Osteoblast (primary cell): Measurements from ENCODE around the gene TEX2. TPM values are rescaled to one million over a fixed set of nuclear protein-coding genes. Genes with fewer than 3 reads are reported as not detected.

Experiments
- DNase-seq: peaks from one replicate; pipeline ENCODE4 v3.0.0; 2011; ENCODE audit warnings: low spot score, mixed read lengths; ENCODE audit not compliant: insufficient read length; ENCODE audit errors: missing footprints
- H2AFZ ChIP-seq: 2 replicates; pipeline ENCODE4 v1.6.0; 2011; ENCODE audit warnings: mild to moderate bottlenecking, low read length
- H3K27ac ChIP-seq: 2 replicates; pipeline ENCODE4 v1.5.1; 2011; ENCODE audit warnings: mild to moderate bottlenecking, low read depth, low read length, moderate library complexity
- H3K27me3 ChIP-seq: 2 replicates; pipeline ENCODE4 v1.6.0; 2012; ENCODE audit warnings: mild to moderate bottlenecking, control low read depth, inconsistent platforms, low read length, moderate library complexity; ENCODE audit not compliant: insufficient read depth
- H3K36me3 ChIP-seq: 2 replicates; pipeline ENCODE4 v1.5.1; 2011; ENCODE audit warnings: mild to moderate bottlenecking, low read length, control low read depth, moderate library complexity; ENCODE audit not compliant: insufficient read depth
- H3K4me1 ChIP-seq: 2 replicates; pipeline ENCODE4 v1.5.1; 2011; ENCODE audit warnings: mild to moderate bottlenecking, low read length, control low read depth, moderate library complexity; ENCODE audit not compliant: insufficient read depth
- H3K4me2 ChIP-seq: 2 replicates; pipeline ENCODE4 v1.6.0; 2011; ENCODE audit warnings: mild to moderate bottlenecking, low read length; ENCODE audit not compliant: insufficient read depth
- H3K4me3 ChIP-seq: fragments of 200-600 bp; sonication (generic); 3 replicates; pipeline ENCODE4 v1.5.1; 2012; ENCODE audit warnings: mild to moderate bottlenecking, low read length, inconsistent platforms; ENCODE audit not compliant: insufficient read depth
- H3K79me2 ChIP-seq: 2 replicates; pipeline ENCODE4 v1.6.0; 2012; ENCODE audit warnings: mild to moderate bottlenecking, low read length, control low read depth, inconsistent platforms; ENCODE audit not compliant: insufficient read depth
- H3K9me3 ChIP-seq: 2 replicates; pipeline ENCODE4 v1.5.1; 2011; ENCODE audit warnings: low read depth, low read length, control low read depth
- H4K20me1 ChIP-seq: 2 replicates; pipeline ENCODE4 v1.6.0; 2012; ENCODE audit warnings: mild to moderate bottlenecking, low read length, control low read depth; ENCODE audit not compliant: insufficient read depth
- total RNA-seq: library from RNA; depleted of rRNA; stranded (reverse); fragments of >200 nt; gene quantifications from 2 replicates; pipeline ENCODE4 v1.2.3, GENCODE V29; 2012
- TF ChIP-seq, protein P1 (sequence below): IDR thresholded peaks from 2 replicates; pipeline ENCODE4 v1.5.1; 2011; ENCODE audit warnings: mild to moderate bottlenecking, low read depth, low read length, moderate library complexity; ENCODE audit errors: extremely low read depth

The TEX2 gene
- total RNA-seq, 1 donor: 17.7 TPM

DNA sequence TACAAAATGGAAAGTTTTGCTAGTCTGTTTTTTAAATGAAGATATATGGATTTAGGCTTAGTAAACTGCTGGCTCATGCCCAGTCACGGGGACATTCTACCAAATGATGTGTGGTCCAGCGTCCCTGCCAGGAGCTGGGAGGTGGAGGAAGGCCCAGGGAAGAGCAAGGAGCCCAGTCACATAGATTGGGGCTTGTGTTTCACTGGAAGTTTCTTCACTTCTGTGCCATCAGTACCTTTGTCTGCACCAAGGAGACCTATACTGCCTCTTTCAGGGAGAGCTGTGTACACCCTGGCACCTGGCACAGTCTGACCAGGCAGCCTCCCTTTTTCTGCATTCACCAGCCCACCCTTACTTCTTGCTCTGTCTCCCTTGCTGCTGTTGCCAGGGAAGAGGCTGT is 100.5 kb downstream of the TEX2 start:
- no peak overlapping the region for H2AFZ ChIP-seq
- no peak for DNase-seq
- H3K27me3 ChIP-seq: no peaks in the 10 kb centered on the region
- H3K4me1 ChIP-seq: no peaks in the 10 kb centered on the region
- H3K36me3 ChIP-seq: peaks cover 3% of the 10 kb centered on the region
- H3K79me2 ChIP-seq: no peaks in the 10 kb centered on the region
- H3K4me3 ChIP-seq: no peak overlapping the region
- H3K27ac ChIP-seq: no peak overlapping the region
- H3K9me3 ChIP-seq: no peaks in the 10 kb centered on the region
- TF ChIP-seq, protein P1, sequence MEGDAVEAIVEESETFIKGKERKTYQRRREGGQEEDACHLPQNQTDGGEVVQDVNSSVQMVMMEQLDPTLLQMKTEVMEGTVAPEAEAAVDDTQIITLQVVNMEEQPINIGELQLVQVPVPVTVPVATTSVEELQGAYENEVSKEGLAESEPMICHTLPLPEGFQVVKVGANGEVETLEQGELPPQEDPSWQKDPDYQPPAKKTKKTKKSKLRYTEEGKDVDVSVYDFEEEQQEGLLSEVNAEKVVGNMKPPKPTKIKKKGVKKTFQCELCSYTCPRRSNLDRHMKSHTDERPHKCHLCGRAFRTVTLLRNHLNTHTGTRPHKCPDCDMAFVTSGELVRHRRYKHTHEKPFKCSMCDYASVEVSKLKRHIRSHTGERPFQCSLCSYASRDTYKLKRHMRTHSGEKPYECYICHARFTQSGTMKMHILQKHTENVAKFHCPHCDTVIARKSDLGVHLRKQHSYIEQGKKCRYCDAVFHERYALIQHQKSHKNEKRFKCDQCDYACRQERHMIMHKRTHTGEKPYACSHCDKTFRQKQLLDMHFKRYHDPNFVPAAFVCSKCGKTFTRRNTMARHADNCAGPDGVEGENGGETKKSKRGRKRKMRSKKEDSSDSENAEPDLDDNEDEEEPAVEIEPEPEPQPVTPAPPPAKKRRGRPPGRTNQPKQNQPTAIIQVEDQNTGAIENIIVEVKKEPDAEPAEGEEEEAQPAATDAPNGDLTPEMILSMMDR: no peak
- no peaks in the 10 kb centered on the region for H4K20me1 ChIP-seq
- H3K4me2 ChIP-seq: no peak overlapping the region

DNA sequence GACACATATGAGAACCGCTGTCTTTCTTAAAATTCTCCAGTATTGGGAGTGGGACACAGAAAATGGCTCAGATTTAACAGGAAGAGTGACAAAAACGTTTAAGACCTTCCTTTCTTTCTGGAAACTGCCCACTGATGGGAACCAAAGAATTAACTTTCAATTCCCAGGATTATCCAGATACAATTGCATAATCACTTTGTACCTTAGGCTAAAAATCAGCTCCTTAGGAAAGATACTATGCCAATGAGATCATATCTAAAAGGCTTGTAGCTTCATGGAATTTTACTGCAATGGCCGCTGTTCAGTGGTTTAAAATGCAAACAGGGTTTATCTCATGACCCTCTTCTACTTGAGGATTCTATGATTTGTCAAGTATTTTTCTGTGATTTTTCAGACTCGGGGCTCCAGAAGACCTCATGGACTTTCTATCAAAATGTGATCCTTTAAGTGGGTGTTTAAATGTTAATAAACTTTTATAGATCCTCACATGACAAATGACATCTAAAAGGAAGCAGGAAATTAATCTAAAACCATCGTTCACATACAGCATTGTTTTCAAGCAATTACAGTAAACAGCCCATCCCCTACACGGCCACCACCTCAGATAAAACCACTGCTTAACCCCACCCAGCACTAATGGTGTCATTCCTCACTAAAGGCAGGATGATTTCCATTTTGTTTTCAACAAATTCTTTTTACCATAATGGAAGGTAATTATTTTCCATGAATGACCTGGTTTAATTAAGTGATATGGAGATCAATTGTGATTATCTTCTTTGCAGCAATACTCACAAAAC is 101.5 kb downstream of the TEX2 start:
- H3K79me2 ChIP-seq: no peaks in the 10 kb centered on the region
- TF ChIP-seq, protein P1: no peak
- no peak overlapping the region for H3K4me3 ChIP-seq
- no peaks in the 10 kb centered on the region for H3K4me1 ChIP-seq
- no peaks in the 10 kb centered on the region for H3K27me3 ChIP-seq
- no peak overlapping the region for H2AFZ ChIP-seq
- DNase-seq: no peak
- H3K4me2 ChIP-seq: no peak overlapping the region
- no peak overlapping the region for H3K27ac ChIP-seq
- no peaks in the 10 kb centered on the region for H4K20me1 ChIP-seq
- H3K36me3 ChIP-seq: peaks cover 3% of the 10 kb centered on the region
- no peaks in the 10 kb centered on the region for H3K9me3 ChIP-seq

DNA sequence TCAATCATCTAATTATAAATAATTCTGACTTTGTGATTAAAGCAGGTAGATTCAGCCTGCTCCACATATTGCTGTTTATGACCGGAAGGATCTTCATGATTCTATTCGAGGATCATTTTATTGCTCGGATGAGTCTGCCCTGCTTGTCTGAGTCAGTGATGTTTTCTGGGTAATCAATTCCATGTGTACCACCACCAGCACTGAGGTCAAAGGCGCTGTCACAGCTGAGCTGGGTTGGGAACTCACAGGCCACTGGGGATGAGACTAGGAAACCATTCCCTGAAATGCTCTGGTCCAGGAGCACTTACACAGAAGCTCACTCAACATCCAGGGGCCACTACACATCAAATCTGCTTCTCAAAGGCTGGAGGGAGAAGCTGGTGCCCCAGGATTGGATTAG is 102.7 kb downstream of the TEX2 start:
- Histone ChIP-seq H3K4me2 (no peak overlapping the region), H3K27ac (no peak overlapping the region), H3K4me3 (no peak overlapping the region), H3K79me2 (no peaks in the 10 kb centered on the region), H3K36me3 (no peaks in the 10 kb centered on the region), H3K4me1 (no peaks in the 10 kb centered on the region), H3K9me3 (no peaks in the 10 kb centered on the region), H2AFZ (no peak overlapping the region), H3K27me3 (no peaks in the 10 kb centered on the region), H4K20me1 (no peaks in the 10 kb centered on the region)
- no peak for DNase-seq
- TF ChIP-seq, protein P1: no peak

DNA sequence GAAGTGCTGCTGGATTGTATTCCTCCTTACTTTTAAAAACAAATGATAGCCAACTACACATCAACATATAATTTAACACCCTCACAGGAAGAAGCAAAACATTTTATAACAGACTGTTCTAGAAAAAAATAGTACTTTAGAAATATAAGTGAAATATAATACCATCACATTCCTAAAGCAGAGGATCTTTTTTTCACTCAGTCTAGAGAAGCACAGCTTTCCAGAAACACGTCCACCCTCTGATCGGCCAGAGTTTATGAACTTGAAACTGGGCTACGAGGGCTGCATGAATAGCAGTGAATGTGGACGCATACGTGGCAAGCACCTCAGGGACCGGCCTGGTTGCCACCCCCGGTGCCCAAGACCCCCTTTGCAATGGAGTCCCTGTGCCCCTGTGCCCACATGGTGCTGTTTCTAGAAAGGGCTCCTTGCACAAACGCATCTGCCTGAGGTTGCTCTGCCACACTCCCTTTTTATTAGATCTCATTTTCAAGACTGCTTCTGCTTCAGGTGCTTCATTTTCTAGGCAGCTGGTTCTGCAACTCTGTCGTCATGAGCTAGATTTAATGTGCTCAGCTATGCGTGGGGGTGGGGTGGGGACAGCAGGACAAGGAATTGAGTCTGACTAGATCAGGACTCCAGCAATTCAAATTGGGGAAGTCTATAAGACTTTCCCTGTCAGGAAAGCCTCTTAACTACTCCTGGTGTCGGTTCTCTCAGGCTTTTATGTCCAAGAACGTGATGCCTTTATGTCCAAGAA is 104.0 kb downstream of the TEX2 start:
- DNase-seq: no peak
- no peak overlapping the region for H3K4me2 ChIP-seq
- H3K79me2 ChIP-seq: no peaks in the 10 kb centered on the region

More for the DNA sequence above, 104.0 kb downstream of the TEX2 start:
- H3K27ac ChIP-seq: no peak overlapping the region
- H4K20me1 ChIP-seq: no peaks in the 10 kb centered on the region
- H2AFZ ChIP-seq: no peak overlapping the region
- no peaks in the 10 kb centered on the region for H3K36me3 ChIP-seq
- no peak overlapping the region for H3K4me3 ChIP-seq
- TF ChIP-seq, protein P1: no peak
- no peaks in the 10 kb centered on the region for H3K27me3 ChIP-seq
- H3K4me1 ChIP-seq: no peaks in the 10 kb centered on the region
- H3K9me3 ChIP-seq: no peaks in the 10 kb centered on the region
